ENCODE results near the gene TYW5.

TYW5 gene, protein sequence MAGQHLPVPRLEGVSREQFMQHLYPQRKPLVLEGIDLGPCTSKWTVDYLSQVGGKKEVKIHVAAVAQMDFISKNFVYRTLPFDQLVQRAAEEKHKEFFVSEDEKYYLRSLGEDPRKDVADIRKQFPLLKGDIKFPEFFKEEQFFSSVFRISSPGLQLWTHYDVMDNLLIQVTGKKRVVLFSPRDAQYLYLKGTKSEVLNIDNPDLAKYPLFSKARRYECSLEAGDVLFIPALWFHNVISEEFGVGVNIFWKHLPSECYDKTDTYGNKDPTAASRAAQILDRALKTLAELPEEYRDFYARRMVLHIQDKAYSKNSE

DNA sequence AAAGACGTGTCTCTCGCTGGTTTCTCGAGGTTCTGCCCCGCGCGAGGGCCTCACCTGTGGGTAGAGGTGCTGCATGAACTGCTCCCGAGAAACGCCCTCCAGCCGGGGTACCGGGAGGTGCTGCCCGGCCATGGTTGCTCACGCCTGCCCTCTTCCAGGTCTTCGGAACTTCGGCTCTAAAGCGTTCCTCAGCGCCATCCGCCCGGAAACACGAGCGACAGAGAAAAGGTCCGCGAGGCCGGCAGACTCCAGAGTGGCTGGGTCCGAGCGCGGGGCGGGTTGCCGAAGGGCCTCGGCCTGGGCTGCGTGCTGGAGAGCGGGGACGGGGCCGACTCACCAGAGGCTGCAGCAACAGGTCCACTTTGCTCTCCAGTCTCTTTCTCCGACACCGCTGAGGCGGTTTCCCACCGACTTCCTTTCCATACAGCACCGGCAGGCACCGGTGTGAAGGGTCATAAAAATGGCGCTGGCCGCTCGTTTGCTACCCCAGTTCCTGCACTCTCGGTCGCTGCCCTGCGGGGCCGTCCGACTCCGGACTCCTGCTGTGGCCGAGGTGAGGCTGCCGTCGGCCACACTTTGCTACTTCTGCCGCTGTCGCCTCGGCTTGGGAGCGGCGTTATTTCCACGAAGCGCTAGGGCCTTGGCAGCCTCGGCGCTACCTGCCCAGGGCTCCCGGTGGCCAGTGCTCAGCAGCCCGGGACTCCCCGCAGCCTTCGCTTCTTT, at the start of gene TYW5, which contains the start of gene MAIP1:
Gene TYW5 (minus strand): TSS at position 153 of the 723 bp plus-strand sequence. CDS start 21 bp downstream, at position 132.
Gene MAIP1 (plus strand): TSS at position 244 of the 723 bp plus-strand sequence. CDS start 217 bp downstream, at position 461.
- peak; percentile 79 for DNase-seq

DNA sequence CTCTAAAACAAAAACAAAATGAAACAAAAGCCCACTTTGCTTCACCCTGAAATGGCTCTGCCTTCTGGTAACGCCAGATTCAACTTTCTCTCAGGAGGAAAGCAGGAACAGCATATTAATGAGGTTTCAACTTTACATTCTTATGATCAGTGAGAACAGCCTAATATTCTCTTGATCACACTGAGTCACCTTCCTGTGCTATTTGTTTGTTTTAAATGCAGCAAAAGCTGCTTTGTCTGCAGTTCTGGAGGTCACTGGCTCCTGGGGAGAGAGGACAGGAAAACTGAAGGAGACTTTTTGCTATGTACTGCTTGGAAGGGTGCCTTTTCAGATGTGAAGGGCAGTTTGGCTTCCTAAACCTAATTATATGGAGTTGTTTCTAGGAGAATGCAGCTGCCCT, 48.2 kb upstream of the TYW5 start:
- no peak for DNase-seq

DNA sequence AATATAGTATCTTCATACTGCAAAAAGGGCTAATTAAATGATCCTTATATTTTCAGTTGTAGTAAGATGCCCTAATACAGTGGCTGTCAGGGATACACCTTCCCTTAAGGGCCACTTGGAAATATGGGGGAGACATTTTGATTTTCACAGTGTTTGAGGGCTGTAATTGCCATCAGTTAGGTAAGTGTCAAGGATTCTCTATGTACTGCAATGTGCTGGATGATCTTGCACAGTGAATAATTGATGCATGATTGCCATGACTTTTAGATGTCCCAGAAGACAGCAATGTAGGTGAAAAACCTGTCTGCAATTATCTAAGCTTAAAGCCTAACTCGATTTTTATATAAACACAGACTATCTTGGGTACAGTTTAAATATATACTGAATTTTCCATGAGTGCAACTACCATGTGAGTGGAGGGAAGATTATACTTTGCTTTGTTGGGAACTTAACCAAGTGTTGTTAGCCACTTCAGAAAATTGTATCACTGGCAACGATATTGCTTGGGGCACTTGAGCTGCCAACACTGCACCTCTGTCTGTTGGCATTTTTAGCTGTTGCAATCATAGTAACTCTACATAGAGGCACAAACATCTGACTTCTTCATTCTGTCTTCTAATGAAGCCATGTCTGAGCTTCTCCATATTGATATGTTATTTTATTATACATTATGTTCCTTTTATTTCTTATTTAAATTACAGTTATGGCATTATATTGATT, 45.3 kb upstream of the TYW5 start:
- no peak for DNase-seq

DNA sequence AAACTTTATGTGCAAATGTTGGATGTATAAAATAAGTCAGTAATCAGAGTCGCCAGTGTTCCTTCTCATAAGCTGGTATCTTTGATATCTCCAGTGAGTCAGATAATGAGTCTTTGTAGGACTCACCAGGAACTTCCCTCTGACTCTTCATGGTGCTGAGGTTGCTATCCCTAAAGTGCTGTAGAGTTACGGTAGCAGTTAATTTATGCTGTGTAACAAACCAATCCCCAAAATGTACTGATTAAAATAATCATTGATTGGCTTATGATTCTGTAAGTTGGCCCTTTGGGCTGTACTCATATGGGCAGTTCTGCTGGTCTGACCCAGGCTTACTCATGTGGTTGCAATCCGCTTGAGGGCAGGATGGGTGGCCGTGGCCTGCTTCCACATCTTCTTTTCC, 43.9 kb upstream of the TYW5 start:
- DNase-seq = no peak

DNA sequence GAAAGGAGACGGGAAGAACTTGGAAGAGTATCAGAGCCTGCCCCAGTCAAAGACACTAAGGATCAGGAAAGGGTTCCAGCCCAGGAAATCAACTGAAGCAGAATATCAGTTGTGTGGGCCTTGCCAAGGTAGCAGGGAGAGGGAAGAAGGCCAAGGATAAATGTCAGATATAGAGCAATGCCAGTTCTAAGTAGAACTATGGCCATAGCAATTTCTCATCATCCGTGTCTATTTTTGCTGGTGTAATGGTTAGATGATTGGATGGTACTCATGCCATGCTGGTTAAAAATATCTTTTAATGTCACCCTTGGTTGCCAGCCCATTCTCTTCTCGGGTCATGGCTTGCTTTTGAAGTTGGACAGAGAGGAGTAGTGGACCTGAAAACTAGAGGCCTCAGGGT, 42.0 kb upstream of the TYW5 start:
- DNase-seq = no peak

DNA sequence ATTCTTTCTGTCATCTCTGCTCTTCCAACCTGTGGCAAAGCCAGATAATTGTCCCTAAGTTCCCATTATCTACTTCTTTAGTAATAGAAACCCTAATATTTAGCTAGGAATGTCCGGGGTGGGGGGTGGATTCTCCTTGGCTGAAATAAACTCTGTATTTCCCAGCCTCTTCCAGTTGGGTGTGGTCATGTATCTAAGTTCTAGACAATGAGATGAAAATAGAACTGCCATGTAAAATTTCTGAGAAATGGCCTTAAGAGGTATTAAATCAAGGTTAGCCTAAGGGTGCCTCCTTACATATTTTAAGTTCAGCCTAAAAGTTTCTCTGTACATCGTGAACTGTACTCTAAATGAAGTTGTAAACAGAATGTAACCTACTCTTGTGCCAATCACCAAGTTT, 39.6 kb upstream of the TYW5 start:
- DNase-seq = no peak

DNA sequence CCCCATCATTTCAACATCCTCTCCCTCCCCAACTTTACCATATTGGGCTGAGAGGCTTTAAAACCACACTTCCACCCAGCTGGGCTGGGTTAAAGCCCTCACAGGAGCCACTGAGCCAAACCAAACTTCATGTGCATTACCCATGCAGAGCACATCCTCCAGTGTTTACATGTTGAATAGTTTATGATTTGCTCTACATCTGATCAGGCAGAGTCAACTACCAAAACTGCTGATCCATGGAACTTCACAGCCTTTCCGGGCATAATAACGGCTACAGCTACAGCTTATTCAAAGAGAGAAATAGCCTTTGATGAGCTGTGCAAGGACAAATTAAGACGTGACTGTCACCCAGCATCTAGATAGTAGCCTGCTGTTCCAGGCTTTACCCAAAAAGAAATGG, 39.1 kb upstream of the TYW5 start:
- no peak for DNase-seq

DNA sequence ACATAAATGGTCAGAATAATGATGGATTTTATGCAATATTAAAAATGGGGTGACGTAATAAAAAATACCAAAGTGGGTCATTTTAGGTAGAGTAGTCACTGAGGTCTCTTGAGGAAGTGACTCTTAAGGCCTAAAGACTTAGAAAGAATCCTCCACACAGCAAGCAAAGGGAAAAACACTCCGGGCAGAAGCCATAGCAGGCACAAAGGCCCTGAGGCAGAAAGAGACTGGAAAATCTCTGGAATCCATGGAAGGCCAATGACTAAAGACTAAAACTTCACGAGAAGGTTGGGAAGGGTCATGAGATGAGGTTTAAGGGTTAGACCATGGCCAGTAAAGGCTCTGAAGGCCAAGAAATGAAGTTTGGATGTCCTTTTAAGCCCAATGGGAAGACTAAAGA, 37.0 kb upstream of the TYW5 start:
- DNase-seq = no peak

DNA sequence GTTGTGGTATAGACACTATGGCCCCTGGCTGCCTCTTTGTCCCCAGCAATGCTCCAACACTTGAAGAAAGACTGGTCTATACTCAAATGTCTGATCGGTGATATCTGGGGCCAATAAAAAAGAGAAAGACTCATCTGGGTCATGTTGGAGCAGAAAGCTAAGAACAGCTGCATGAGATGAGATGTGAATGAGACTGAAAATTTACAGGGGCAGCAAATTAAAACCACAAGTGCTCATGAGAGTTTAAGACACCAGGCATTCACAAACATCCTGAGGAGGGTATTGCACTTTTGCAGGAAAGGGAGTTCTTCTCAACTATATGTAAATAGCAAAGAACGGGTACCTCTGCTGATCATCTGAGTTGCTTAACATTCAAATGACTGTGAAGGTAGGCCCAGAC, 36.4 kb upstream of the TYW5 start:
- DNase-seq = no peak

DNA sequence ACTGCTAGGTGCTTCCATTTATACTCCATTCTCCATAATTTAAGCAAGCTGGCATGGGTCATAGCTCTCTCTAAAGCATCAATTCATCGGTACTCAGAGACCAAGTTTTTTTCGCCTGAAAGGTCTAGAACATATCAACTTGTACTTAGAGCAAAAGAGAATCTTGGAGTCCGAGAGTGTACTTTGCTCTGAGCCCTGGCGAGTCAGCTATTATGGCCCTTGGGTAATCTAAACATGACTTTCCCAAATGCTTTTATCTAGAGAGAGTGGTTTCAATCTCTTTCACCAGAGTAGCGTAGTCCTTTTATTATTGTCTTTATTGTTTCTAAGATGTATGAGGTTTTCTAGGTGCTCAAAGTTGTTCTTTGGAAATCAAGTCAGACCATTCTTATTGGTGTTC, 34.5 kb upstream of the TYW5 start:
- no peak for DNase-seq

DNA sequence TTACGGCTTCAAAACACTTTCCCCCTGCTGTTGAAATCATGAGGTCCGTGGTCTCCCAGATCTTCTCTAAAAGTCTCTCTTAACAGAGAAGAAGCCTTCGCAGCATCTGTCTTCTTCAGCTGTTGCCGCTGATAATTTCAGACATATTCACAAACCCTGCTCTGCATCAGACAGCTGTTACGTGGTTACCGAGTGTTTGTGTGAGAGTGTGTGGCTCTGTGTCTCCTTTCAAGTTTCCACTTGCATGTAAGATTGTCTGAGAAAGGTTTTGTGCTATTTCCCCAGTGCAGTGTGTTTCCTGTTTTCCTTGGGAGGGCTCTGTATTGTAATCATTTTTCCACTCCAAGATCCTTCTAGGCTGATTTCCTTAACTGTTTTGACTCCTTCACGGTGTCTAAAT, 32.9 kb upstream of the TYW5 start:
- DNase-seq = peak; percentile 34

DNA sequence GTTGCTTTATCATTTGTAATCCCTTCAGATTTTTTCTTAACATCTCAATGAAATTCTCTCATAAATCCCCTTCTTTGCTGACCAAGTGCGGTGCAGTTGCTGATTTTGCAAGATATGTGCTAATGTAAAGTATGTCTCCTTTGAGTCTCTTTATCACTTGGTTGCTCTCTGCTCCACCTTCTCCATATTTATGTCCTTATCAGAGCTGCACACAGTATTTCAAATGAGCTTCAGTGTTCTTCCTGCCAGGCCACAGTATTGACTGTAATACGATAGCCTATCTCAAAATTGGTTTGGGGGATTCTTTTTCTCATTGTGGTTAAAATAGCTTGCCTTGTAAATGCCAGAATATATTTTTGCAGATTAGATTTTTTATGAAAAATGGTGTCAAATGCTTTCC, 32.3 kb upstream of the TYW5 start:
- DNase-seq = no peak

DNA sequence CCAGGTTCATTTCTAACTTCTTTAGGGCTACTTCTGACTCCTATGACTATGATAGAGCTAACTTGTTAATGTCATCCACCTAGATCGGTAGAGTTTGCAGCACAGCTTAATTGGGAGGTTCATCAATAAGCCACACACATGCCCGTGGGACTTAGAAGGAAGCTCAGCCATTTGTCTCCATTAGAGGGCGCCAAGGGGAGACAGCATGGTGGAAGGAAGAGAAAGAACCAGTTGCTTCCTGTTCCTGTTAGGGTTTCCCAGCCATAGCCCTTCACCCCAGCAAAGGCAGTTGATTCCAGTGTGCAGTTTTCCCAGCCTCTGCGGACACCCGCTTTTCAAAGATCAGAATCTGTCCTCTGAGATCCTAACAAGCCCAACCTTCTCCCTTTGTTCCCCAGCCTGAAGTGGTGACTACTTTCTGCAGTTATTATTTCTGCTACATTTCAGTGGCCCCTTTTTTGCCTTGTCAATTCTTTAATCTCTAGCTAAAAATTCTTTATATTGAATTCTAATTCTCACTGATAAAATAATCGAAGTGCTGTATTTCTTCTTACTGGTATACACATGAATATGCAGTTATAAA, 30.4 kb upstream of the TYW5 start:
- peak; percentile 90 for DNase-seq

DNA sequence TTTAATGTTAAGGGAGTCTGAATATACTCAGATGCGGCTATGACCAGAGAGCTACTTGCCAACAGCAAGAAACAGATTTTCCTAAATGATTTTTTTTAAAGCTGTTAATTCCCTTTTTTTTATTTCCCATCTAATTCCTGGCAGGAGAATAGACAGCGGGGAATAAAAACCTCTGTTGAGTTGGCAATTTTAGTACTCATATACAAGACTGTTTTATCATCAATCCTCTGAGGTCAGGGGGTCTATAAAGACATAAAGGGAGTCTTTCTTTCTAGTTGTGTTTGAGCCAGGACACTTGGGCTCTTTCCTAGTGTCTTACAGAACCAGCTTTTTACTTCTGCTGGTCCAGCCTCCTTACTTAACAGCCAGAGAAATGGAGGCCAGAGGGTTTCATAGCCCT, 29.5 kb upstream of the TYW5 start:
- DNase-seq = no peak

DNA sequence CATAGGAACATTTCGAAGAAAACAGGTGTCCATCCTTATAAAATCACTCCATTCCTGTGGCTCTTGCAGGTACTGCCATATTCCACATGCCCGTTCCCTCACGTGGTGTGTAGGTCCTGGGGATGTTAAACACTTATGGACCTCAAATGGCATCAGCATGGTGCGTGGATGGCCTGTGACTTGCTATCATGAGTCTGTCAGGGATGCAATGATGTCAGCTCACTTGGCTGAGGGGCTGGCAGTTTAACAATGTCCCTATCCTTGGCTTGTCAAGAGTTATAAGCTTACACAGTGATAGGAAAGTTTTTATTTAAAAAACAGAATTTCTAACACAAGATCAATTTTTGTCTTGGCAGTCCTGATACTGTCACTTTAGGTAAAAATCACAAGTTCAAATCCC, 28.9 kb upstream of the TYW5 start:
- no peak for DNase-seq

DNA sequence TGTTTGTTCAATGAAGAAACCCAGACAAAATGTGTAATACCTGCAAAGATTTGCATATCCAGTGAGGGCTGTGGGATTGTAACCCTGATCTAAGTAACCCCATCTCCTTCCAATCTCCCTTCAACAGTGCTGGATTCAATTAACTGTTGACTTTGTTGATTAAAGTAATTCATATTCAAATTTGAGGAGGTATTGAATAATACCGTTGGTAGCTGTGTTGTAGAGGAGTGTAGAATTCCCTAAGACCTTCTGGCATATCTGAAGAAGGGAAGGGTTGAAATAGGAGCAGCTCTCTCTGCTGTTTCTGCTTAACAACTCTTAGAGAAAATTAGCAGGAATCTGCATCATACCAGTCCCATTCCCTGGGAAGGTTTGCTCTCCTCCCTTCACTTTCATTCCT, 28.2 kb upstream of the TYW5 start:
- no peak for DNase-seq

DNA sequence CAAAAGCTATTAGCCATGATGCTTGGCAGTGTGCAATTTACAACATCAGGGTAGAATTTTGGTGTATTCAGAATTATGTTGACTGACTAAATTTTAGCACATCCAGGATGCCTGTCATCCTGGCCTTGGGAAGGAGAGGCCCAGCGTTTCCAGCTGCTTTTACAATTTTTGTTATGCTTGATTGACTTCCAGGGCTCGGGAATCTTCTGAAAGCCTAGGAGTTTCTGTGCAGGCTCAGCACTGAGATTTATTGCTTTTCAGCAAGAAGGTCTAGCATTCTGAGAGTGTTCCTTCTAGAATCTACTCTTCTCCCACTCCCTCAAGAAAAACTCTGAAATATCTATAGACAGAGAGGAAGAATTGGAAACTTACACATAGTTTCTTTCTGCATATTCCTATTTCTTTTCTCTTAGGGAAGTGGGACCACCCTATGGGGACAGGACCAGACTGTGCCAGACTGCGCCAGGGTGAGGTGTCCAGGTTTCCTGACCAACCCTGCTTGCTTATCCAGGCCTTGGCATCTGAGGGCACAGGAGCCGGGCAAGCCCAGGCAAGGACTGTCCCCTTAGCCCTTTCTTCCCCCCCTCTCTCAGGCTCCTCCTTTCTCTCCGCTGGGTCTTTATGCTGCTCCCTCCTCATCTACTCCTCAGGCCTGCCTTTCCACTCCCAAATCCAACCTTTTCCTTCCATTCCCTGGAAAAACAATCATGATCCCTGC, 27.0 kb upstream of the TYW5 start:
- DNase-seq = no peak

DNA sequence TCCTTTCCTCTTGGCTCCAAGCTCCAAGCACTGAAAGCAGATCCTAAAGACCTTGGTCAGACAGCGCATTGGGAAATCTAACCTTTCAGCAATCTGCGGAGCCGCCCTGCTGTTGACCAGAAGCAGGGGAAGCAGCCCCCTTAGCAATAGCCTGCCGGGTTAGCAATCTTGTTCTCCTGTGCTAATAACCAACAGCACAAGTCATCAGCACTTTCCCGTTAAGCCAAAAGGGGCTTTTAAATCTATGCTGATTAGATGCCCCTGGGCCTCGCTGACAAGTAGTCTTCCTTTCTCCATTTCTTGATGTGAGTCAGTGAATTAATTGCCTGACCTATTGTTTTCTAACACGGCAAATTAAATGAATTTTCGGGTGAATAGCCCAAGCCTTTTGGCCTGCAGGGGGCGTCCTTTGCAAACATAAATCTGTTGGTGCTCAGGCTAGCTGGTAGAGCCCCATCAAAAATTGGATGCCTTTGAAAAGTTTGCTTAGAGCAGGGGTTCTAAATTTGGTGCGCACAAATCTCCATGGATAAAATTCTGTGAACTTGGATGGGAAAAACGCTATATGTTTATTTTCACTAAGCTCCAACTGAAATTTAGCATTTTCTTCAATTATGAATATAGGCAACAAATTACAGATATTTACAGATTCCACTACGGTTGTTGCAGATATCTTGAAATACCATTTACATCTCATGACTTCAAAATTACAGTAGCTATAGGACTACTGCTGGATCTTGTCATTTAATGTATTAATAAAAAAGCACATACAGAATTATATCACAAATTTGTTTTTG, 24.7 kb upstream of the TYW5 start:
- DNase-seq = peak; percentile 59

DNA sequence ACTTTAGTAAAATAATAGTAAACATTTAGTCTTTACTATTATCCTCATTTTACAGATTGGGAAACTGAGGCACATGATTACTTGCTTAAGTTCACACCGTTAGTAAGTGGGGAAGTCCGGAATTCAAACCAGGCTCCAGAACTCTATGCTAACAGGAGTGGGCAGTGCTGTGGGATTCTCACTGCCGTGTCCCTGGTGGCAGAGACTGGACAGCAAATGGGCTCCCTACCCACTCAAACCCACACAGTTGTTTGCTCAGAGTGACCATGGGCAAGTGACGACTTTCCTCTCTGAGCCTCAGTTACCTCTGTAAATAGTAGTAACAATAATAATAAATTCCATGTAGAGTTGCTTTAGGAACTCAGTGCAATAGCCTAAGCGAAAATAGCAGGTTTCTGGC, 24.1 kb upstream of the TYW5 start:
- DNase-seq = no peak

DNA sequence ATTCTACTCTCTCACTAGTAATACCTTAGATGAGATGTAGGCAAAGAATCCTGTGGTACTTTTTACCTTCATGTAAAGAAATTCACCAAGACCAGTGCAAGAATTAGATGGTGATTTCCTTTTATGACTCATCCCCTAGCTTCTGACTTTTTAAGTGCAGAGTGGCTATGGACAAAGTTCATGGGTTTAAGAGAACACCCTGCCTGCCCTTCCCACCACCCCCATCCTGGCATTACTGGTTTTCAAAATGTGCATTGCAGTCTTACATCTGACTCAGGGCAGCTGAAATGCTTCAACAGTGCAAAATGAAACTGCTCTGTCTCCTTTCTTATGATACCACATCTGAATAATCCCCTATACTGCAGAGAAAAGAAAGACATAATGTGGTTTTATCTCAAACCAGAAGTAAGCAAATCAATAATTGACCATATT, 22.7 kb upstream of the TYW5 start:
- peak; percentile 38 for DNase-seq

DNA sequence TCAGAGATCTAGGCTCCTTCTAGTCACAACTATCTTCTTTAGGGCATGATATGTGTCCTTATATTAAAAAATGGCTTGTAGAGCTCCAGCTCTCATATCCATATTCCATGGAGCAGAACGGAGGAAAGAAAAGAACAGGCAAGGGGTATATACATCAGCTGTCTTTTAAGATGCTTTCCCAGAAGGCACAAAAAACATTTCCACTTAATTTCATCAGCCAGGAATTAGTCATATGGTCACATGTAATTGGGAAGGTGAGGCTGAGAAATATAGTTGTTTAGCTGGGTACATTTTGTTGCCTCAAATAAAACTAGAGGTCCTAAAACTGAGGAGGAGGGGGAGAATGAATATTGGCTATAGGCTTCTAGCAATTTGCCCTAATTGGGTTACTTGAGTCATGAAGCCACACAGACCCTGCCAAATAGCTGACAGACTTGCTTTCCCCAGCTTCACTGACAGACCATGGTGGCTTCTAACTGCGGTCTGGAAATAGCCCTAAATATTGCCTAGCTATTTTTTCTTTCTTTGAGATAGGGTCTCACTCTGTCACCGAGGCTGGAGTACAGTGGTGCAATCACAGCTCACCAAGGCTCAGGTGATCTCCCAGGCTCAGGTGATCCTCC, 20.1 kb upstream of the TYW5 start:
- no peak for DNase-seq
